H1 (cell line): ENCODE results near the gene RUFY2. TPM values are rescaled to one million over a fixed set of nuclear protein-coding genes. Genes with fewer than 3 reads are reported as not detected.
A peak's percentile ranks its signal among the peaks of the same experiment; 100 is the strongest.

Source experiments
- CTCF ChIA-PET: fragments of 300-600 bp; sonication (Branson Sonifier 250); formaldehyde crosslinking; loops from one replicate; lab custom pipeline; 2021; ENCODE audit not compliant: partially characterized antibody; lab: Charles Lee
- POLR2A ChIA-PET: fragments of 300-600 bp; sonication (Branson Sonifier 250); formaldehyde crosslinking; loops from one replicate; lab custom pipeline; 2021; ENCODE audit warnings: inconsistent platforms; ENCODE audit not compliant: partially characterized antibody; lab: Charles Lee
- DNase-seq, 2 experiments: peaks; one replicate each; pipeline versions ENCODE4 v3.0.0 to v3.0.0-alpha.2; 2010 to 2022; ENCODE audit warnings: low spot score in 2 of 2, low read depth in 1 of 2, mixed read lengths in 1 of 2
- FAIRE-seq: peaks from 2 replicates; lab custom pipeline; 2011; peaks lifted over from hg19 to GRCh38; lab: Jason Lieb, UNC
- H2AFZ ChIP-seq: 2 replicates; pipeline ENCODE4 v1.8.1; 2012; ENCODE audit warnings: low read length, inconsistent platforms
- H2AK5ac ChIP-seq: 2 replicates; pipeline ENCODE4 v1.6.1; 2013; ENCODE audit warnings: low read depth, low read length
- H2BK120ac ChIP-seq: replicated peaks from 2 replicates; pipeline ENCODE3; 2013; ENCODE audit warnings: low read depth, low read length, inconsistent platforms
- H2BK12ac ChIP-seq: 2 replicates; pipeline ENCODE4 v1.6.1; 2013; ENCODE audit warnings: low read depth, low read length
- H2BK15ac ChIP-seq: 2 replicates; pipeline ENCODE4 v1.6.1; 2013; ENCODE audit warnings: low read length
- H2BK20ac ChIP-seq: 2 replicates; pipeline ENCODE4 v1.6.1; 2013; ENCODE audit warnings: low read length
- H2BK5ac ChIP-seq: 2 replicates; pipeline ENCODE4 v1.6.1; 2013; ENCODE audit warnings: low read depth, low read length
- H3K14ac ChIP-seq: 2 replicates; pipeline ENCODE4 v1.6.1; 2013; ENCODE audit warnings: inconsistent platforms; ENCODE audit not compliant: insufficient read length
- H3K18ac ChIP-seq: 2 replicates; pipeline ENCODE4 v1.6.1; 2013; ENCODE audit warnings: low read length; ENCODE audit errors: extremely low read depth
- H3K23ac ChIP-seq: 2 replicates; pipeline ENCODE4 v1.6.1; 2013; ENCODE audit warnings: inconsistent platforms; ENCODE audit not compliant: insufficient read length
- H3K23me2 ChIP-seq: 2 replicates; pipeline ENCODE4 v1.6.1; 2013; ENCODE audit warnings: low read depth, low read length
- H3K27ac ChIP-seq: 2 replicates; pipeline ENCODE4 v1.6.1; 2011; ENCODE audit warnings: low read depth, low read length, inconsistent platforms
- H3K27me3 ChIP-seq, 4 experiments: replicated peaks in 1 of 4; 1 replicate in 1 of 4; 2 replicates in 3 of 4; pipeline versions ENCODE4 v1.6.1 to v1.8.1; 2011 to 2013; ENCODE audit warnings: low read length in 3 of 4, mild to moderate bottlenecking in 3 of 4, inconsistent platforms in 2 of 4, mixed read lengths in 2 of 4, moderate library complexity in 1 of 4; ENCODE audit not compliant: control insufficient read depth in 3 of 4, insufficient read depth in 3 of 4; ENCODE audit errors: extremely low read depth in 1 of 4
- H3K36me3 ChIP-seq, 4 experiments: 2 replicates each; pipeline versions ENCODE4 v1.6.1 to v1.8.1; 2011 to 2013; ENCODE audit warnings: mild to moderate bottlenecking in 4 of 4, low read length in 3 of 4, moderate library complexity in 2 of 4, control low read depth in 1 of 4, inconsistent platforms in 1 of 4; ENCODE audit not compliant: insufficient read depth in 4 of 4, control insufficient read depth in 2 of 4
- H3K4ac ChIP-seq: replicated peaks from 2 replicates; pipeline ENCODE3; 2013; ENCODE audit warnings: low read length, low read depth, mixed read lengths, inconsistent platforms; ENCODE audit not compliant: insufficient read length
- H3K4me1 ChIP-seq, 4 experiments: replicated peaks in 1 of 4; 1 replicate in 1 of 4; 2 replicates in 3 of 4; pipeline versions ENCODE4 v1.6.1 to v1.8.1; 2011 to 2013; ENCODE audit warnings: low read length in 3 of 4, inconsistent platforms in 2 of 4, mixed read lengths in 1 of 4; ENCODE audit not compliant: insufficient read depth in 4 of 4, control insufficient read depth in 3 of 4
- H3K4me2 ChIP-seq, 2 experiments: 2 replicates each; pipeline versions ENCODE4 v1.6.1 to v1.8.1; 2011 to 2013; ENCODE audit warnings: low read depth in 2 of 2, low read length in 2 of 2, control low read depth in 1 of 2, inconsistent platforms in 1 of 2, mild to moderate bottlenecking in 1 of 2; ENCODE audit not compliant: insufficient read depth in 1 of 2
- H3K4me3 ChIP-seq, 4 experiments: fragments of 200-600, 300-600 bp in 1 of 4; sonication (generic), shearing (Covaris generic), sonication (Bioruptor Twin) in 1 of 4; 2 replicates each; pipeline versions ENCODE4 v1.5.1 to v1.8.1; 2011 to 2016; ENCODE audit warnings: low read length in 4 of 4, low read depth in 3 of 4, control low read depth in 2 of 4, inconsistent platforms in 2 of 4, mild to moderate bottlenecking in 2 of 4, mixed read lengths in 1 of 4, moderate library complexity in 1 of 4; ENCODE audit not compliant: insufficient read depth in 2 of 4; ENCODE audit errors: extremely low read depth in 1 of 4
- H3K56ac ChIP-seq: replicated peaks from 2 replicates; pipeline ENCODE3; 2013; ENCODE audit warnings: low read depth, mild to moderate bottlenecking, mixed read lengths, low read length, inconsistent platforms; ENCODE audit not compliant: insufficient read length
- H3K79me1 ChIP-seq: 2 replicates; pipeline ENCODE4 v1.6.1; 2013; ENCODE audit warnings: low read depth, low read length, control low read depth
- H3K79me2 ChIP-seq, 2 experiments: 2 replicates each; pipeline versions ENCODE4 v1.6.1 to v1.8.1; 2012 to 2013; ENCODE audit warnings: low read length in 2 of 2, mild to moderate bottlenecking in 2 of 2, inconsistent platforms in 1 of 2; ENCODE audit not compliant: insufficient read depth in 2 of 2, control insufficient read depth in 1 of 2
- H3K9ac ChIP-seq, 4 experiments: replicated peaks in 1 of 4; 1 replicate in 1 of 4; 2 replicates in 3 of 4; pipeline versions ENCODE4 v1.6.1 to v1.8.1; 2011 to 2013; ENCODE audit warnings: low read depth in 3 of 4, low read length in 3 of 4, control low read depth in 2 of 4, mild to moderate bottlenecking in 2 of 4, moderate library complexity in 2 of 4, inconsistent platforms in 1 of 4; ENCODE audit errors: extremely low read depth in 1 of 4
- H3K9me3 ChIP-seq, 2 experiments: 2 replicates each; pipeline versions ENCODE4 v1.6.1 to v1.8.1; 2012 to 2013; ENCODE audit warnings: mild to moderate bottlenecking in 2 of 2, moderate library complexity in 2 of 2, control low read depth in 1 of 2, inconsistent platforms in 1 of 2, low read depth in 1 of 2, low read length in 1 of 2, mixed read lengths in 1 of 2; ENCODE audit not compliant: insufficient read depth in 2 of 2
- H4K20me1 ChIP-seq, 2 experiments: replicated peaks in 1 of 2; 2 replicates each; pipeline versions ENCODE3 to v1.8.1; 2011 to 2013; ENCODE audit warnings: inconsistent platforms in 2 of 2, low read length in 2 of 2, mild to moderate bottlenecking in 1 of 2; ENCODE audit not compliant: insufficient read depth in 2 of 2, control insufficient read depth in 1 of 2
- H4K5ac ChIP-seq: 2 replicates; pipeline ENCODE4 v1.6.1; 2013; ENCODE audit warnings: low read length, low read depth, mixed read lengths, inconsistent platforms; ENCODE audit not compliant: insufficient read length
- H4K8ac ChIP-seq: 2 replicates; pipeline ENCODE4 v1.8.0; 2013; ENCODE audit warnings: mild to moderate bottlenecking, moderate library complexity, low read length, inconsistent platforms; ENCODE audit not compliant: insufficient read depth; ENCODE audit errors: extremely low read depth
- H4K91ac ChIP-seq: replicated peaks from 2 replicates; pipeline ENCODE3; 2013; ENCODE audit warnings: low read length, mixed read lengths, inconsistent platforms; ENCODE audit not compliant: insufficient read length
- ASH2L ChIP-seq: fragments of 200-600, 300-600 bp; sonication (generic); IDR thresholded peaks from one replicate; pipeline ENCODE4 v1.7.1; 2017; ENCODE audit warnings: low read length
- KDM1A ChIP-seq: fragments of 200-600, 300-600 bp; sonication (generic); IDR thresholded peaks from 2 replicates; pipeline ENCODE4 v1.7.1; 2016; ENCODE audit warnings: mild to moderate bottlenecking, low read length, borderline replicate concordance
- WGBS, 2 experiments: shearing (Covaris generic) in 1 of 2; methylation state at CpG; one replicate each; pipeline versions ENCODE4 v1.1.6 to v1.1.7; 2013 to 2015; ENCODE audit warnings: low lambda C conversion rate in 2 of 2, mixed read lengths in 2 of 2, inconsistent platforms in 1 of 2, low coverage in 1 of 2, missing lambda C conversion rate in 1 of 2; ENCODE audit not compliant: insufficient replicate concordance in 2 of 2, insufficient coverage in 1 of 2, insufficient read length in 1 of 2; ENCODE audit errors: extremely low coverage in 1 of 2, missing lambda C conversion rate in 1 of 2; 5-methylcytosine and 5-hydroxymethylcytosine counted together
- polyA plus RNA-seq, 7 experiments: library from polyadenylated mRNA; depleted of rRNA in 3 of 7; stranded (reverse) in 5 of 7; unstranded in 2 of 7; fragments of >200 nt in 5 of 7; fragments of 200-250 nt in 2 of 7; gene quantifications; 1 replicate in 5 of 7; 2 replicates in 1 of 7; 4 replicates in 1 of 7; pipeline versions ENCODE4 v1.2.1 to v1.2.3, GENCODE V29; 2011 to 2013; ENCODE audit warnings: missing spikeins in 2 of 7, mixed read lengths in 2 of 7
- total RNA-seq: library from RNA; stranded (reverse); fragmentation: NEBNext Ultra II Directional; extraction: Animal tissue kit (Norgen Biotek cat#: 25700); gene quantifications from 2 replicates; pipeline ENCODE4 v1.2.1, GENCODE V29; 2021

Gene RUFY2
- total and polyA plus RNA-seq, 2 of the 8 experiments (the other 6 are each of a cell fraction or from before 2014, with no cell fraction given), result 3.4 to 12.0 TPM

DNA sequence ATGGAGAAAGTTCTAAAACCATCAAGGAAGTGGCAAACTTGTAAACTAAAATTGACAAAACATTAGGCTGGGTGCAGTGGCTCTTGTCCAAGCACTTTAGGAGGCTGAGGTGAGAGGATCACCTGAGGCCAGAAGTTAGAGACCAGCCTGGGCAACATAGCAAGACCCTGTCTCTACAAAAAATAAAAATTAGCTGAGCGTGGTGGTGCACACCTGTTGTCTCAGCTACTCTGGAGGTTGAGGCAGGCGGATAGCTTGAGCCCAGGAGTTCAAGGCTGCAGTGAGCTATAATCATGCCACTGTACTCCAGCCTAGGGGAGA lies 104.6 kb downstream of the RUFY2 start:
- Histone ChIP-seq H3K4me3 (no peak overlapping the region), H2BK15ac (no peak overlapping the region), H3K18ac (no peak overlapping the region), H2BK20ac (no peak overlapping the region), H3K27ac (no peak overlapping the region), H3K56ac (no peak overlapping the region), H3K27me3 (no peaks in the 10 kb centered on the region), H4K5ac (no peak overlapping the region), H2BK120ac (no peak overlapping the region), H3K14ac (no peak overlapping the region), H3K4me1 (peaks cover 0 to 3% (median 0%) of the 10 kb centered on the region in 4 experiments; a peak in 1 of 7 replicates), H3K79me1 (no peaks in the 10 kb centered on the region), H3K79me2 (no peaks in the 10 kb centered on the region), H3K36me3 (no peaks in the 10 kb centered on the region), H3K23me2 (no peaks in the 10 kb centered on the region), H2AFZ (no peak overlapping the region), H3K4me2 (no peak overlapping the region), H3K9me3 (no peaks in the 10 kb centered on the region), H3K23ac (no peak overlapping the region), H4K91ac (no peak overlapping the region), H4K8ac (no peak overlapping the region), H4K20me1 (no peaks in the 10 kb centered on the region), H2BK5ac (no peak overlapping the region), H3K9ac (no peak overlapping the region; a peak in 1 of 7 replicates), H2BK12ac (no peak overlapping the region), H2AK5ac (no peak overlapping the region), H3K4ac (no peak overlapping the region)
- CTCF ChIA-PET, result interaction anchor here (0.6 to 4.7 kb wide), 15 partner anchors 8 to 832 kb away, joined by 3 to 71 read pairs (median 6); partner anchors contain the start of gene ATOH7
- no peak for FAIRE-seq
- no peak for DNase-seq
- TF ChIP-seq KDM1A (peak; percentile 79), ASH2L (no peak)
- 41% methylated on average over 2 of the region's 2 CpGs; no CpG with 5 or more reads in 1 of the 2 experiments for WGBS, 2 experiments
- POLR2A ChIA-PET, result interaction anchor here (1.3 to 3.9 kb wide), 3 partner anchors 28 to 79 kb away, joined by 3 to 15 read pairs (median 3); partner anchors contain the start of genes HNRNPH3 and PBLD
